ENCODE results near the gene GABRP.
"Not testable (repeated sequence)": the region's sequence is repeated elsewhere in the genome, so short reads cannot be mapped to it uniquely, and the experiment has no call there.

GABRP gene

DNA sequence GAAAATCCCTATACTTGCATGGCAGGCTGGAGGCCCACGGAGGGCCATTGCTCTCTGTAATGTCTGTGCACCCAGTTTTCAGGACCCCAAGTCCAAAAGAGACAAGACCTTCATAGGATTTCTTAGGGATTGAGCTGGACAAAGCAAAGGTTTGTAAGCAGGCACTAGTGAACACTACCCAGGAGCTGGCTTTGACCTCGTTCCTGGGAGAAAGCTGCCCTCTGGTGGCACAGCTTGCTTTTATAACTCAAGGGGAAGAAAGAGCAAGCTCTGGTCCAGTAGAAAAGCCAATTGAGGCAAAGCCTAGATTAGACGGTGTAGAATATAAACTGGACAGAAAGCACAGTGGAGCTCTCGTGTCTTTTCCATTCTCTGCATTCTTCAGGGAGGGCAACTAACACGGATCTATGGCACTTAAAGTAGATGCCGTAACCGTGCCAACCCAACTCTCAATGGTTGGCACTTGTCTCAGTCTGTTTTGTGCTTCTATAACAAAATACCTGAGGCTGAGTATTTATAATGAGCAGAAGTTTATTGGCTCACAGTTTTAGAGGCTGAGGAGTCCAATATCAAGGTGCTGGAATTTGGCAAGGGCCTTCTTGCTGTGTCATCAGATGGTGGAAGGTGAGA is 7.9 kb downstream of the GABRP start:
- in situ Hi-C loops (cut with HindIII; ENCODE audit: low sequenced_read_pairs): loop anchor here (5.0 kb wide), 1 partner anchor 54 kb away; no protein-coding TSS in a partner anchor

DNA sequence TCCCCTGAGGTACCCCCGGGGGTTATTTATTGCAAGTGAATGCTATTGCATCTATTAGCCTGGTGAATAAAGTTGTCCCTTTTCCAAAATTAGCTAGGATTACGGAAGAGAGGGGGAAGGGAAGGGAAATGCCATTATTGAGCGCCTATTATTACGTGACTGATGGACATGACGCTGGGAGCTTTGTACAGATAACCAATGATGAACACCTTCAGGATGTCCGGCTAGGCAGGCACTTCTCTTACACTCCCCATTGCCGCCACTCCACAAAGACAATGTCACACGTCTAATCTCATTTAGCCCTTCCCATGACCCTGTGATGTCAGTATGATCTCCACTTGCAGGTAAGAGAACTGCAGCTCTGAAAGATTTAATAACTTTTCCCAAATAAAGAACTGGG is 9.4 kb downstream of the GABRP start:
- in situ Hi-C loops (cut with HindIII; ENCODE audit: low sequenced_read_pairs): loop anchor here (5.0 kb wide), 1 partner anchor 56 kb away; no protein-coding TSS in a partner anchor

DNA sequence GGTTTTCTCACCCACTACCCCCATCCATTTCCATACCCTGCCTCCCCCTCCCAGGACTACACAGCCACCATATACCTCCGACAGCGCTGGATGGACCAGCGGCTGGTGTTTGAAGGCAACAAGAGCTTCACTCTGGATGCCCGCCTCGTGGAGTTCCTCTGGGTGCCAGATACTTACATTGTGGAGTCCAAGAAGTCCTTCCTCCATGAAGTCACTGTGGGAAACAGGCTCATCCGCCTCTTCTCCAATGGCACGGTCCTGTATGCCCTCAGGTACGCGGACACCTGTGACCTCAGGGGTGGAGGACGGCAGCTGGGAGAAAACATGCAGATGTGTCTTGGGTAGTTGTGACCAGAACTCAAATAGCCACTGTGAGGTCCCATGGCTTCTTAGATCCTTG is 11.6 kb downstream of the GABRP start:
- in situ Hi-C loops (cut with HindIII; ENCODE audit: low sequenced_read_pairs): no loop called here

DNA sequence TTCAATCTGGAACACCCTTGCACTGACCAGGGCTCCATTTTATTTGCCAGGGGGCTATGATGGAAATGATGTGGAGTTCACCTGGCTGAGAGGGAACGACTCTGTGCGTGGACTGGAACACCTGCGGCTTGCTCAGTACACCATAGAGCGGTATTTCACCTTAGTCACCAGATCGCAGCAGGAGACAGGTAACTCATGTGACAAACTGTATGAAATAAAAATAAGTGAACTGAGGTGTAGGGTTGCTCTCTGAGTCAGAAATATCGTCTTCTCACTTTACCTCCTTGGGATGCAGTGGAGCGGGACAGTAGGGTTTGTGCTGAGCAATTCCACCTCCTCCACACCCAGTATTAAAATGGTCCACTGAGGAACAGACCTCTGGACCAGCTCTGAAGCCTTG is 22.1 kb downstream of the GABRP start:
- in situ Hi-C loops (cut with HindIII; ENCODE audit: low sequenced_read_pairs): no loop called here

DNA sequence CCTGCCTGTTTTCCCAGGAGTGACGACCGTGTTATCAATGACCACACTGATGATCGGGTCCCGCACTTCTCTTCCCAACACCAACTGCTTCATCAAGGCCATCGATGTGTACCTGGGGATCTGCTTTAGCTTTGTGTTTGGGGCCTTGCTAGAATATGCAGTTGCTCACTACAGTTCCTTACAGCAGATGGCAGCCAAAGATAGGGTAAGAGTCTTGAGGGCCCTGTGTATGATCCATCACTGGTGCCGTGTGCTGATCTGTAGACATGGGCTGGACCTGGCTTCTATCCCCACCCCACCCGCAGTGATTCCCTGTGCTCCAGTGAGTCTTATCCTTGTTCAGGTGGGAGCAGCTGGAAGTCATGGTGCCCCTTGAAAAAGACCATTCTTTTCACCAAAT is 26.0 kb downstream of the GABRP start:
- in situ Hi-C loops (cut with HindIII; ENCODE audit: low sequenced_read_pairs): no loop called here

DNA sequence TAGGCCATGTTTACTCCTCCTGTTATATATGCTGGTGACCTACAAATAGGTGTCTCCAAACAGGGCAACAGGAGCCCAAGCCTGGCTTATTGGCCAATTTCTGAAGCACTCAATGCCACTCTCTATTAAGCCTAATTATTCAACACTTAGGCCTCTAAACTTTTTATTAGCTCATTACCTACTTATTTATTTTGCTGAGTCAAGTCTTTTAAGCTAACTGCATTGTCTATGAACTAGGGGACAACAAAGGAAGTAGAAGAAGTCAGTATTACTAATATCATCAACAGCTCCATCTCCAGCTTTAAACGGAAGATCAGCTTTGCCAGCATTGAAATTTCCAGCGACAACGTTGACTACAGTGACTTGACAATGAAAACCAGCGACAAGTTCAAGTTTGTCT is 28.2 kb downstream of the GABRP start:
- in situ Hi-C loops (cut with HindIII; ENCODE audit: low sequenced_read_pairs): no loop called here

DNA sequence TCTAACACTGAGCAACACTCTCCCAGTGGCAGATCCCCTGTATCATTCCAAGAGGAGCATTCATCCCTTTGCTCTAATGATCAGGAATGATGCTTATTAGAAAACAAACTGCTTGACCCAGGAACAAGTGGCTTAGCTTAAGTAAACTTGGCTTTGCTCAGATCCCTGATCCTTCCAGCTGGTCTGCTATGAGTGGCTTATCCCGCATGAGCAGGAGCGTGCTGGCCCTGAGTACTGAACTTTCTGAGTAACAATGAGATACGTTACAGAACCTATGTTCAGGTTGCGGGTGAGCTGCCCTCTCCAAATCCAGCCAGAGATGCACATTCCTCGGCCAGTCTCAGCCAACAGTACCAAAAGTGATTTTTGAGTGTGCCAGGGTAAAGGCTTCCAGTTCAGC is 29.7 kb downstream of the GABRP start:
- in situ Hi-C loops (cut with HindIII; ENCODE audit: low sequenced_read_pairs): no loop called here

DNA sequence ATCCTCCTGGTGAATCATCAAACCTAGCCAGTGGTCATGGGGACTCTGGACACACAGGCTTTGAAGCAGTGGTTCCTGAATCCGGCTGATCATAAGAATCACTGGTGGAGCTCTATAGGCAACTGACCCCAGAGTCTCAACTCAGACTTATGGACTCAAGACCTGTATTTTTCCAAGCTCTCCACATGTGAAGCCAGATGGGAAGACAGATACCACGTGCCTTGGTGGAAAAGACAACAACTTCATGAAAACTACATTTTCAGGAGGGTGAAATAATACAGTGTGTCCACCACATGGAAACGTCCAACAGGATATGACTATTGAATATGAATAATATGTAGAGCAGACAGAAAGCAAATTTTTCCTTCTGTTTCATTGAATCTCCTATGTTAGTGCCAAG is 33.7 kb downstream of the GABRP start:
- in situ Hi-C loops (cut with HindIII; ENCODE audit: low sequenced_read_pairs): no loop called here

DNA sequence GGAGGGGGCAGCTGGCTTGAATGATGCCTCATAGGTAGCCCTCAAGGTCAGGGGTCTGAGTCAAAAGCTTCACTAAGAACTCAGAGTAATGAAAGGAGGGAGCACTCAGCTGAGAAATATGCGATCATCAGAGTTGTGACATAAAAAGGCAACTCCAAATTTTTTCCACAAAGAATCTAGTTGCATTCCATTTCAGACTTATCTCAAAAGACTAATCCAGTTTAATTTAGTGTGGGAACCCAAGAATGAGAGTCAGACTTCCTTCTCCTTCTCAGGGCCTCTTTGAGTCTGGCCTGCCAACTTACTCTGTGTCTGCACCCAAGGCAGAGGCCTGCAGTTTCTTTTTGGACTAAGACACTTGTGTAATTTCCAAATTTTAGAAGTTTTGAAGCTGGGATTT is 34.7 kb downstream of the GABRP start:
- in situ Hi-C loops (cut with HindIII; ENCODE audit: low sequenced_read_pairs): no loop called here

DNA sequence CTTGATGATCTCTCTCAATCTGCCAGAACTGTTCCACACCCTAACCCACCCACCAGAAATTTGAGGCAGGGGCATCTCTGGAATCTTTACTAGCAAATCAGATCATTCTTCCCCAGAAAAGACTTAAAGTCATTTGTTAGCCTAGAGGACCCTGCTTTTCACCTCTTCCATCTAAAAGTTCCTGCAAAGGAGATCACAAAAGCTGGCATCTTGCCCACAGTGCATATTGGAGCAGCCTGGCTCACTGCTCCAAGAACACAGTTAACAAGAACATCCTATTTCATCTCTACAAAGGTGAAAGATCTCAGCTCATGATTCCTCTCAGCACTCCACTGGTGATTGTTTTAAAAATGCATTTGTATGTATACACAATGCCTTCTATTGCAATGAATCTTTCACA is 36.3 kb downstream of the GABRP start:
- in situ Hi-C loops (cut with HindIII; ENCODE audit: low sequenced_read_pairs): no loop called here

DNA sequence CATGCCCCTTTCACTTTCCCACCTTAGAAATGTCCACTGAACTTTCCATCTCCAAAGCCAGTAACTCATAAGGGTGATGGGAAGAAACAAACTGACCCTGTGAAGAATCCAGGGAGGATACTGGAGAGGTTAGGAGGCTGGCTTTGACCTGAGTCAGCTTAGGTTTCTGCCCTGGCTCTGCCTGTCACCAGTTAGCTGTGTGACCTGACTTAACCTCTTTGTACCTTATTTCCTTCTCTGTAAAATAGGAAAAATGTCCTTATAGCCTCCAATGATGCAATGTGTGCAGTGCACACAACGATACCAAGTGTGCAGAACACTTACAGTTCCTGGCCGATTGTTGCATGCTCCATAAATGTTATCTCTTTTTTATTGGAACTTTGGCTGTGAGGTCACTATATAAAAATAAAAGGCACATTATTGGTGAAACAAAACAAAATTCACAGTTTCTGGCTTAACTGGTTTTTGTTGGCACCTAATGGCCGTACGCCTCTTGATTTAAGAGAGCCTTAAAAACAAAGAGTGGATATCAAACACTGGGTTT is 37.8 kb downstream of the GABRP start:
- in situ Hi-C loops (cut with HindIII; ENCODE audit: low sequenced_read_pairs): no loop called here

DNA sequence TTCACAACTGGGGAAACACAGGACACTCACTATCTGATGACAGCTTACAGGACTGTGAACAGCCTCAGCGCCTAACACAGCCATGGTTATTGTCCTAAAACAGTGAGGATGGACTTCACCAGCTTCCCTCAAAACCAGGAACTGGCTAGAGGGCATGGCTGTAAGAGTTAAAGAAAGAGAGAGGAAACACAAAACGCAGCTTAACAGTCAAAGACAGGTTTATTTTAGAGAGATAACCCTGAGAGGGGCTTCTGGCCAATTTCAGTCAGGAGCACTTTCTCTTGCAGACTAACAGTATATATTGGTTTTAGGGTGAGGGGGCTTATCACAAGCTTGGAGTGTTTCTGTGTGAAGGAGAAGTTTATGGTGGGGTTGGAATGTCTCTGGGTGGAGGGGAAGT is 42.6 kb downstream of the GABRP start:
- in situ Hi-C loops (cut with HindIII; ENCODE audit: low sequenced_read_pairs): loop anchor here (5.0 kb wide), 1 partner anchor 39 kb away; no protein-coding TSS in a partner anchor

DNA sequence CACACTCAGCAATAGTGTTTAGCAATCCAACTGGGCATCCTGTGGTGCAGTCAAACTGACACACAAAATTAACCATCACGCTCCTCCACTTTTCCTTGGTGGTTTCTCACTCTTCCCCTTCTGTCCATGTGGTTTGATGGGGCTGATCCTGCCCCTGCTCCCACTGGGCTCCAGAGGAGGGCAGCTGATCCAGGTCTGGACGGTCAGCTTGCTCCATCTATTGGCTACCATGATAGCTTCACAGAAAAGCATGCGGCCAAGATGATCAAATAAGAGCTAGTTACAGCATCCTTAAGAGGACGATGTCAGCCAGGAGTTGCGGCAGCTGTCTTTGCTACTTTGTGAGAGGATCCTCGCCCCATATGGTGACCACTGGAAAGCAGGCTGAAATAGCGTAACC is 48.7 kb downstream of the GABRP start:
- in situ Hi-C loops (cut with HindIII; ENCODE audit: low sequenced_read_pairs): no loop called here

DNA sequence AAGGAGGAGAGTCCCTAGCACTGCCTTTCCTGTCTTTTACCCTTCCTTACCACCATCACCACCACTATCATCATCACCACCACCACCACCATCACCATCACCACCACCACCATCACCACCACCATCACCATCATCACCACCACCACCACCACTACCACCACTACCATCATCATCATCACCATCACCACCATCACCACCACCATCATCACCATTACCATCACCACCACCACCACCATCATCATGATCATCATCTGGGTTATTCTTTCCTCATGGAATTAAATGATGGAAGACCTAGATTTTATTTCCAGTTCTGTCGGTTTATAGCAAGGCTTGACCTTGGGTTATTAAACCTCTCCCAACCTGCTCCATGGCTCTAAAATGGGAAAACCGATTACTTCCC is 50.5 kb downstream of the GABRP start:
- in situ Hi-C loops (cut with HindIII; ENCODE audit: low sequenced_read_pairs): not testable (repeated sequence)

DNA sequence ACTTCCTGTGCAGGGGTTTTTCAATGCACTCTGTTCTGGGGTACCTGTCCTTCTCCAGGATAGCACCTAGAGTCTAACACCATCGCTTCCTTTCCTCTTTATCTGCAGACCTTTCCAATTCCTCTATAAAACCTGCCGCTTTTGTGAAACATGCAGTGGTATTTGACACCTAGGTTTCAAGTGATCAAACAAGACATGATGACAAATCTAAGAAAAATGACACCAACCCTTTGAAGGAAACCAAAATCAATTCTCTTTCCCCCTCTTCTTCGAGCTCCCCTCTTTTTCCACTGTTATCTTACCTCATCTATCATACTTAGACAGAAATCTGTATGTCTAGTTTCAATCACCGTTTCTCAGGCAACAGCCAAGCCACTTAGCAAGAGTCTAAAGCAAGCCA is 52.7 kb downstream of the GABRP start:
- in situ Hi-C loops (cut with HindIII; ENCODE audit: low sequenced_read_pairs): no loop called here

DNA sequence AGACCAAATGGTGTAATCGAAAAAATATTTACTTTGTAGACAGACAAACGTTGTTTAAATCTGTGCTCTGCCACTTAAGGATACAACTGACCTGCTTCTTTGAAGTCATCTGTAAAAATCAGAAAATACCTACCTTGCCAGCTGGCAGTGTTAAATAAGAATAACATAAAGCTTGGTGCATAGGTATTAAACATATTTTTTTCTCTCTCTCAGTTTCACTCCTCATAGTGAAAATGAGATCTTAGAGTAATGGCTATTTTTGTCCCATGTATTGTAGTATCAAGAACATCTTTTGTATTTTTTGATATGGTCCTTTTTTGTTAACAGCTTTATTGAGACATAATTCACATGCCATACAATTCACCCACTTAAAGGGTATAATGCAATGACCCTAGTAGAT is 60.3 kb downstream of the GABRP start:
- in situ Hi-C loops (cut with HindIII; ENCODE audit: low sequenced_read_pairs): no loop called here

DNA sequence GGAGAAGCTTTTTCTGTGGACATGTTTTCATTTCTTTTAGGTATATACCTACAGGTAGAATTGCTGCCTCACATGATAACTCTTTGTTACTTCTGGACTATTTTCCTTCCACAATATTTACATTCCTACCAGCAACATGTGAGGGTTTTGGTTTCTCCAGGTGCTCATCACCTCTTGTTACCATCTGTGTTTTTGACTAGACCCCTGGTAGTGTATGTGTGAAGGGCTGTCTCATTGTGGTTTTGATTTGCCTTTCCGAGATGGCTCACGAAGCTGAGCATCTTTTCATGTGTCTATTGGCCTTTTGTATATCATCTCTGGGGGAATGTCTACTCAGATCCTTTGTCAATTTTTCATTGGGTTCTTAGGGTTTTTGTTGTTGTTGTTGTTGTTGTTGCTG is 61.1 kb downstream of the GABRP start:
- in situ Hi-C loops (cut with HindIII; ENCODE audit: low sequenced_read_pairs): no loop called here

DNA sequence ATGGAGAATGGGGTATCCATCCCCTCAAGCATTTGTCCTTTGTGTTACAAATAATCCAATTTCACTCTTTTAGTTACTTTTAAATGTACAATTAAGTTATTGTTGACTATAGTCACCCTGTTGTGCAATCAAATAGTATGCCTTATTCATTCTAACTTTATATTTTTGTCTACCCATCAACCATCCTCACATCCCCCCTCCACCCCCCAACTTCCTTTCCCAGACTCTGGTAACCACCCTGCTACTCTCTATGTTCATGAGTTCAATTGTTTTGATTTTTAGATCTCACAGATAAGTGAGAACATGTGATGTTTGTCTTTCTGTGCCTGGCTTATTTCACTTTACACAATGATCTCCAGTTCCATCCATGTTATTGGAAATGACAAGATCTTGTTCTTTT is 62.9 kb downstream of the GABRP start:
- in situ Hi-C loops (cut with HindIII; ENCODE audit: low sequenced_read_pairs): no loop called here

DNA sequence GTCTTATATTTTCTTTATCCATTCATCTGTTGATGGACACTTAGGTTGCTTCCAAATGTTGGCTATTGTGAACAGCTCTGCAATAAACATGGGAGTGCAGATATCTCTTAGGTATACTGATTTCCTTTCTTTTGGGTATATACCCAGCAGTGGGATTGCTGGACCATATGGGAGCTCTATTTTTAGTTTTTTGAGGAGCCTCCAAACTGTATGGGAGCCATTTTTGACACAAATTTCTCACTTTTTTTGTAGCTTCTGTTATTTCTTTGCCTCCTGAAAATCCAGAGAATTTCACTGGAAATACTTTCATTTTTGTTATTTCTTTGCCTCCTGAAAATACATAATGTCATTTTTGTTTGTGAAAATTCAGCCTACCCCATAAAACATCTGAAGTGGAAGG is 63.3 kb downstream of the GABRP start:
- in situ Hi-C loops (cut with HindIII; ENCODE audit: low sequenced_read_pairs): no loop called here

DNA sequence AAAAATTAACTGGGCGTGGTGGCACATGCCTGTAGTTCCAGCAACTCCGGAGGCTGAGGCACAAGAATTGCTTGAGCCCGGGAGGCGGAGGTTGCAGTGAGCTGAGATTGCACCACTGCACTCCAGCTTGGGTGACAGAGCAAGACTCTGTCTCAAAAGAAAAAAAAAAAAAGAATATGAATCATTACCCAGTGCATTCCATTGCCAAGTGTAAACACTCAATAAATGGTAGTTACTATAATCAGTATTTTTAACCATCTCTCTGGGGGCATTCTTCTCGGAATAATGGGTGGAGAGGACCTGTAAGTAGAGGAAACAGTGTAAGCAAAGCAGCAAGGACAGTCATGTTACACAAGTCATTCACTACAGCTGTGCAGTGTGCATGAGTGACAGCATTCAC is 64.5 kb downstream of the GABRP start:
- in situ Hi-C loops (cut with HindIII; ENCODE audit: low sequenced_read_pairs): no loop called here

DNA sequence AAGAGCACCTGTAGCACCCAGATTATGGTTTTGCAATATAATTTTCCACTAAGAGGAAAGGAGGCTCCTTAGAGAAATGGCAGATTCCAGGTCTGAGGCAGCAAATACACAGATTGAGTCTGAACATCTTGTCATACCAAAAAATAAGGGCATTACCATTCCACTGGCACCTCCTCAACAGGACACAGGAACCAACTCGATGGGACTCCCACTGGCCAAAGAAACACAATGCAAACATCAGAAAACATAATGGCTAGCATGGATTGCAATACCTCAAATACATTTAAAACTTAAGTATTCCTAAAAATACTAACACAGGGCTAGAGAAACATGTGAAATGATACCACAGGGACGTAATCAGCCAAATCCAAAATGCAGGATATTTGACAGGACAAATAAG is 65.8 kb downstream of the GABRP start:
- in situ Hi-C loops (cut with HindIII; ENCODE audit: low sequenced_read_pairs): no loop called here

DNA sequence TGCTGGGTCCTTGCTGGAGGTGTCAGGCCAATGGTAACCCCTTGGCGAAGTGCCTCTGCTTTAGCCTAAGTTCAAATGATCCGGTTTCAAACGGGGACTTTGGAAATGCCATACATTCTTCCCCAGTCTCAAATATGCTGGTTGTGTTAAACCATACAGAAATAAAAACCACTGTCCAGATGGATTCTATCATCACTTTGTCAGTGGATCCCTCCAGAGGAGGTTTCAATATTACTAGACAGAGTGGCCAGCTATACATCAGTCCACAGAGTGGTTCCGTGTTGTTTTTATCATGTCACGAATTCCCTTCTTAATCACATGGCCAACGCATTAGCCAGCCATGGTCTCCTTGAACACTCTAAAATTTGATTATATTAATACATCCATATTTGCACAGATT is 71.0 kb downstream of the GABRP start:
- in situ Hi-C loops (cut with HindIII; ENCODE audit: low sequenced_read_pairs): loop anchor here (5.0 kb wide), 1 partner anchor 93 kb away; no protein-coding TSS in a partner anchor

DNA sequence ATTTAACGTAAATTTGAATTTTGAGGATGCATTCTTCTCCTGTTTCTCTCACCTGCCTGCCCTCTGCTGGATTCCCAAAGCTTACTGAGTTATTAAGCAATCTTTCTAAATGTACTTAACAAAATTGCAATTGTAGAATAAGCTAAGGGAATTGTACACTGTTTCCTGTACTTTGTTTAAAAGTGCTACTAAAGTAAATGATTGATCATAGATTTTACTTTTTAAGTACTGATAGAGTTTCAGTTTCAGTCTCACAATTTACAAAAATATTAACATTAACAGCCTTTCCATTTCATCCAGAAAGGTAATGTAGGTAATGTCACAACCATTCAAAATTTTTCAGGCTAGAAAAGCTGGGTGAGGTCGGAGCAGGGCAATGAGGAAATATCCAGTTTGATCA is 73.5 kb downstream of the GABRP start:
- in situ Hi-C loops (cut with HindIII; ENCODE audit: low sequenced_read_pairs): no loop called here
